22Rv1 (cell line): ENCODE data around the gene POMT2.

ENCODE experiments used
- H3K27ac ChIP-seq: fragments of 450-650 bp; 2 replicates; pipeline ENCODE4 v1.5.1; 2017
- ZFX ChIP-seq: fragments of 450-650 bp; IDR thresholded peaks from 2 replicates; pipeline ENCODE4 v1.6.1; 2017; ENCODE audit warnings: antibody characterized with exemption, borderline replicate concordance
- TF ChIP-seq, protein P1 (sequence below): fragments of 450-650 bp; IDR thresholded peaks from 2 replicates; pipeline ENCODE4 v1.5.1; 2017; ENCODE audit warnings: mild to moderate bottlenecking

POMT2 gene

DNA sequence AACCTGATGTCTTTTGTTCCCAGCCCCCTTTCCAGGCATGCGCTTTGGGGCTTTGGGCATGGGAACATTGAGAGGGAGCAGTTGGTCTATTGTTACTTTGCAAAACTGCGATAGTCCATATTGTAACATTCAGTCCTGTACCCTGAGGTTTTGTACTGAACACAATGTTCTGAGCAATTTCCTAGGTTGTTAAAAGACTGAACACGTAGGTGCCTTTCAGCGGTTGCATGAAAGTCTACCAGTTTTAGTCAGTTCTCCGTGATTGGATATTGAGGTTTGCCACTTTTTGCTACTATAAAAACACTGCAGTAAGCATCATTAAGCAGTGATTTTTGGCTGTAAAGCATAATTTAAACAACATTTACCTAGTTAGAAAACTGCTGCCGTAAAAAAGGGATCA lies 69.8 kb downstream of the POMT2 start:
- no peak for TF ChIP-seq ZFX
- TF ChIP-seq, protein P1, sequence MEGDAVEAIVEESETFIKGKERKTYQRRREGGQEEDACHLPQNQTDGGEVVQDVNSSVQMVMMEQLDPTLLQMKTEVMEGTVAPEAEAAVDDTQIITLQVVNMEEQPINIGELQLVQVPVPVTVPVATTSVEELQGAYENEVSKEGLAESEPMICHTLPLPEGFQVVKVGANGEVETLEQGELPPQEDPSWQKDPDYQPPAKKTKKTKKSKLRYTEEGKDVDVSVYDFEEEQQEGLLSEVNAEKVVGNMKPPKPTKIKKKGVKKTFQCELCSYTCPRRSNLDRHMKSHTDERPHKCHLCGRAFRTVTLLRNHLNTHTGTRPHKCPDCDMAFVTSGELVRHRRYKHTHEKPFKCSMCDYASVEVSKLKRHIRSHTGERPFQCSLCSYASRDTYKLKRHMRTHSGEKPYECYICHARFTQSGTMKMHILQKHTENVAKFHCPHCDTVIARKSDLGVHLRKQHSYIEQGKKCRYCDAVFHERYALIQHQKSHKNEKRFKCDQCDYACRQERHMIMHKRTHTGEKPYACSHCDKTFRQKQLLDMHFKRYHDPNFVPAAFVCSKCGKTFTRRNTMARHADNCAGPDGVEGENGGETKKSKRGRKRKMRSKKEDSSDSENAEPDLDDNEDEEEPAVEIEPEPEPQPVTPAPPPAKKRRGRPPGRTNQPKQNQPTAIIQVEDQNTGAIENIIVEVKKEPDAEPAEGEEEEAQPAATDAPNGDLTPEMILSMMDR, result no peak
- no peak overlapping the region for H3K27ac ChIP-seq

DNA sequence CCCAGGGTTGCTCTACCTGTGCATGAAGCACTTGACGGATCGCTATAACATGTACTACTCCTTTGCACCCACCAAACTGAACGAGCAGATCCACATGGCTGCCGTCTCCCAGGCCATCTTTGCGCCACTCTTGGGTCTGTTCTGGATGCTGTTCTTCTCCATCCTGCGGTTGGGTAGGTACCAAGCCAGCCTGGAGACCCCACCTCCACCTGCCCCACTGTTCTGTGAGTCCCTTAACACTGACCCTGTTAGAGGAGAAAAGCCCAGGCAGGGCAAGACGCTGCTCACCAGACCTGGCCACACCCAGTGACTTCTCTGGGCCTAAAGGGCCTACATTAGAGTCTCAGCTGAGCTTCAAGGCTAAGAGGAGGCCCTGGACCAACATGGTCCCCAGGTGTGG lies 71.4 kb downstream of the POMT2 start:
- no peak overlapping the region for H3K27ac ChIP-seq
- TF ChIP-seq ZFX, result no peak
- TF ChIP-seq, protein P1, result no peak

DNA sequence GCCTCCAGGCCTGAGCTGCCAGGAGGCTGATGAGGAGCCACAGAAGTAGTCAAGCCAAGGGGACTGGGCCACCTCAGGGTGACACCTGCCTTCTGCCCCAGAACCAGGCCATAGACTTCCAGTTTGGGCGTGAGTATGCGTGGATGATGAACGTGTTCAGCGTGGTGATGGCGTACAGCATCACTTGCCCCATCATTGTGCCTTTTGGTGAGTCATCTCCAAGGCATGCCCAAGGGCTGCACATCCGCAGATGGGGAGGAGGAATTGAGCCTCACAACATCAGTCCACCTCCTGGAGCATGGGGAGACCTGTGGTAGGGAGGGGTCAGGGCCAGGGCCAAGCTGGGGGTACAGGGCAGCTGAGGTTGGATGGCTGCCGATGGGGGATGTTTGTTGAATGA lies 72.0 kb downstream of the POMT2 start:
- no peak overlapping the region for H3K27ac ChIP-seq
- no peak for TF ChIP-seq ZFX
- TF ChIP-seq, protein P1, result no peak

DNA sequence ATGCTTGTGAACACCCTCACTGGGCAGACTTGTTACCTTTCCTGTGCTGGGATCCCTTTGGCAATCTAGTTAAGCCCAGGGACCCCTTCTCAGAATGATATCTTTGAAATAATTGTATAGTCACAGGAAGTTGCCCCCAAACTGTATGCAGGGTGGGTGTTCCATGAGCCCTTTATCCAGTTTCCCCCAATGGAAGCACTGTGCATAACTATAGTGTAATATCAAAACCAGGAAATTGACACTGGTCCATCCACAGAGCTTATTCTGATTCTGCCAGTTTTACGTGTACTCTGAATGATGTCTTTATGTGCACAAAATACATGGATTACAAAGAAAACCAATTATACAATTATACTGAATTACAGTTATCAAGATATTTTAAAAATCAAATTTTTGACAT lies 73.9 kb downstream of the POMT2 start:
- TF ChIP-seq, protein P1, result no peak
- no peak for TF ChIP-seq ZFX
- H3K27ac ChIP-seq, result no peak overlapping the region

DNA sequence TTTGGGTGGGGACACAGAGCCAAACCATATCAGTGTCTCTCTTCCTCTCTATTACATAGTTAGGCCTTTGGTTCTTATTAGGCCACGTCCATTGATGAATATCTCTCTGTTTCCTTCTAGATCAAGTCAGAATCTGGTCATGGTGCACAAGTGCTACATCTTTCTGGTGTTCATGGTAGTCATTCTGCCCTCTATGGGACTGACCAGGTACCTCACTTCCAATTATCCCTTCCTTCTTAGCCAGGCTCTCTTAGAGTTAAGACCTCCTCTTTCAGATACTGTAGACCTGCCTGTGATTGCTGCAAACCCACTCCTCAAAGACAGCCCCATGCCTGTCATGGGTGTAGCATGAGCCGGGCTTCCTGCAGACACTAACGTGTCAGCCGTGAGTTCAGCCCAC lies 74.9 kb downstream of the POMT2 start:
- H3K27ac ChIP-seq, result no peak overlapping the region
- TF ChIP-seq ZFX, result no peak
- TF ChIP-seq, protein P1, result peak; percentile 18

DNA sequence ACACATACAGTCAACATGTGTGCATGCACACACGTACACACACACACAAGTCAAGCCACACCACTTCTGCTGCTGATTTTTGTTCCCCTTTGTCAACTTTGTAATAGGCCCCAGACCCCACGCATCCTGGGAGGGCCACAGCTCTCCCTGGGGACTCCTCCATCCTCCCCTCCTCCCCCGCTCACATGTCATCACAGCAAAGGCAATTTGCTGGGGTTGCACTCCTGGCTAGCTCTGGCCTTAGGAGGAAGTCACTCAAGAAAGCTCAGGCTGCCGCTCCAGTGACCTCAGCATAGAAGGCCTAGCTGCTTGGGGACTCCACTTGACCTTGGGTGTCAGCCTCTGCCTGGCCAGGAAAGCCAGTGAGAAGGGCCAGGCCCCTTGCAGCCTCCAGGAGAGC lies 76.8 kb downstream of the POMT2 start:
- H3K27ac ChIP-seq, result no peak overlapping the region
- TF ChIP-seq, protein P1, result no peak
- no peak for TF ChIP-seq ZFX

DNA sequence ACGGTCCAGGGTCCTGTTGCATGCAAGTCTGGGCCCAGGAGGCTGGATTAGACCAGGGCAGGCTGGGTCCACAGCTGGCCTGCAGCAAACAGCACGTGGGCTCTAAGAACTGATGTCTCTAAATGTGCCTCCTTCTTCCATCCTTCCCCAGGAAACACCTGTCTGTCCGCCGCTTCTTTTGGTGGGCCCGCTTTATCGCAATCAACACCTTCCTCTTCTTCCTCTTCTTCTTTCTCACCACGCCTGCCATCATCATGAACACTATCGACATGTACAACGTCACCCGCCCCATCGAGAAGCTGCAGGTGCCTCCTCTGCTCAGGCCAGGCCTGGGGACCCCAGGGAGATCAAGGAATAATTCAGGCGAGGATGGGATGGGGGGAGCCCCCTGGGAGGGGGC lies 77.9 kb downstream of the POMT2 start:
- TF ChIP-seq ZFX, result no peak
- TF ChIP-seq, protein P1, result no peak
- no peak overlapping the region for H3K27ac ChIP-seq
